WTC11 (cell line): ENCODE data around the gene GRIPAP1. TPM values are rescaled to one million over a fixed set of nuclear protein-coding genes. Genes with fewer than 3 reads are reported as not detected.

Experiments used
- ATAC-seq: fragments of 200-7000 bp; cut with Tn5 transposase; 2 replicates; pipeline ENCODE4 v1.10.0; 2021; ENCODE audit warnings: mild to moderate bottlenecking, moderate library complexity
- CTCF ChIA-PET: fragments of 300-600 bp; sonication (Branson Sonifier 250); formaldehyde crosslinking; loops from one replicate; lab custom pipeline; 2021; ENCODE audit warnings: antibody characterized with exemption; lab: Charles Lee
- POLR2A ChIA-PET: fragments of 350-600 bp; sonication (Branson Sonifier 250); formaldehyde crosslinking; loops from one replicate; lab custom pipeline; 2021; ENCODE audit warnings: antibody characterized with exemption; lab: Charles Lee
- DNase-seq: peaks from one replicate; pipeline ENCODE4 v3.0.0; 2021; ENCODE audit warnings: low spot score
- H3K27ac Mint-ChIP-seq: 2 replicates; pipeline ENCODE4 v1.8.0; 2021; ENCODE audit warnings: mixed read lengths
- H3K27me3 Mint-ChIP-seq: 2 replicates; pipeline ENCODE4 v1.8.0; 2021; ENCODE audit warnings: low read depth, mild to moderate bottlenecking, moderate library complexity, mixed read lengths
- H3K36me3 Mint-ChIP-seq: 2 replicates; pipeline ENCODE4 v1.8.0; 2021; ENCODE audit warnings: mixed read lengths
- H3K4me1 Mint-ChIP-seq: 2 replicates; pipeline ENCODE4 v1.8.0; 2022; ENCODE audit warnings: mixed read lengths
- H3K4me3 Mint-ChIP-seq: 2 replicates; pipeline ENCODE4 v1.8.0; 2021; ENCODE audit warnings: mild to moderate bottlenecking, moderate library complexity, mixed read lengths
- H3K9me3 Mint-ChIP-seq: 2 replicates; pipeline ENCODE4 v1.8.0; 2021; ENCODE audit warnings: mixed read lengths
- EMX1 ChIP-seq: fragments of 250-450 bp; sonication (Bioruptor Pico); IDR thresholded peaks from 2 replicates; pipeline ENCODE4 v1.8.0; 2021; ENCODE audit warnings: mild to moderate bottlenecking
- ESRRA ChIP-seq: sonication (generic); formaldehyde crosslinking; IDR thresholded peaks from 2 replicates; pipeline ENCODE4 v1.8.1; 2022; ENCODE audit warnings: mild to moderate bottlenecking, missing genetic modification reagents, borderline replicate concordance
- HMGA2 ChIP-seq: fragments of 250-450 bp; sonication (Bioruptor Pico); IDR thresholded peaks from 2 replicates; pipeline ENCODE4 v1.4.0; 2021; ENCODE audit warnings: mild to moderate bottlenecking, moderate library complexity
- KAT7 ChIP-seq: sonication (generic); formaldehyde crosslinking; IDR thresholded peaks from 2 replicates; pipeline ENCODE4 v1.8.1; 2023; ENCODE audit warnings: missing genetic modification reagents, mild to moderate bottlenecking, borderline replicate concordance
- MXD4 ChIP-seq: fragments of 250-450 bp; sonication (Bioruptor Pico); IDR thresholded peaks from 2 replicates; pipeline ENCODE4 v1.8.0; 2021; ENCODE audit warnings: mild to moderate bottlenecking, moderate library complexity, borderline replicate concordance
- NFYB ChIP-seq: sonication (generic); formaldehyde crosslinking; conservative IDR thresholded peaks from 2 replicates; pipeline ENCODE4 v1.8.0; 2022; ENCODE audit warnings: low read depth, missing genetic modification reagents
- NR1H2 ChIP-seq: sonication (generic); formaldehyde crosslinking; IDR thresholded peaks from 2 replicates; pipeline ENCODE4 v1.9.0; 2021; ENCODE audit warnings: mild to moderate bottlenecking, moderate library complexity, missing genetic modification reagents
- NR3C1 ChIP-seq: sonication (generic); formaldehyde crosslinking; conservative IDR thresholded peaks from 2 replicates; pipeline ENCODE4 v1.8.1; 2023; ENCODE audit warnings: low read depth, mild to moderate bottlenecking, missing genetic modification reagents
- RELA ChIP-seq: sonication (generic); formaldehyde crosslinking; IDR thresholded peaks from 2 replicates; pipeline ENCODE4 v1.8.1; 2022; ENCODE audit warnings: missing genetic modification reagents, mild to moderate bottlenecking, borderline replicate concordance
- SP1 ChIP-seq: sonication (generic); formaldehyde crosslinking; conservative IDR thresholded peaks from 2 replicates; pipeline ENCODE4 v1.8.1; 2022; ENCODE audit warnings: missing genetic modification reagents
- TP53 ChIP-seq: sonication (generic); formaldehyde crosslinking; IDR thresholded peaks from 2 replicates; pipeline ENCODE4 v1.8.1; 2023; ENCODE audit warnings: mild to moderate bottlenecking, missing genetic modification reagents
- ZNF138 ChIP-seq: sonication (generic); formaldehyde crosslinking; conservative IDR thresholded peaks from 2 replicates; pipeline ENCODE4 v1.8.1; 2022; ENCODE audit warnings: mild to moderate bottlenecking, moderate library complexity, missing genetic modification reagents
- ZNF232 ChIP-seq: sonication (generic); formaldehyde crosslinking; IDR thresholded peaks from 2 replicates; pipeline ENCODE4 v1.8.0; 2022; ENCODE audit warnings: mild to moderate bottlenecking, missing genetic modification reagents
- ZNF671 ChIP-seq: fragments of 250-450 bp; sonication (Bioruptor Pico); IDR thresholded peaks from 2 replicates; pipeline ENCODE4 v1.8.0; 2021; ENCODE audit warnings: mild to moderate bottlenecking
- total RNA-seq: library from RNA; stranded (reverse); gene quantifications from 3 replicates; pipeline ENCODE4 v1.2.3, GENCODE V29; 2021
- TF ChIP-seq, protein P1 (sequence below): sonication (generic); formaldehyde crosslinking; IDR thresholded peaks from 2 replicates; pipeline ENCODE4 v1.8.1; 2023; ENCODE audit warnings: mild to moderate bottlenecking, missing genetic modification reagents
- TF ChIP-seq, protein P2 (sequence below): sonication (generic); formaldehyde crosslinking; IDR thresholded peaks from 2 replicates; pipeline ENCODE4 v1.8.1; 2023; ENCODE audit warnings: mild to moderate bottlenecking, moderate library complexity, missing genetic modification reagents
- TF ChIP-seq, protein P3 (sequence below): sonication (generic); formaldehyde crosslinking; IDR thresholded peaks from 2 replicates; pipeline ENCODE4 v1.8.1; 2022; ENCODE audit warnings: mild to moderate bottlenecking, missing genetic modification reagents, moderate library complexity, borderline replicate concordance
- TF ChIP-seq, protein P4 (sequence below): fragments of 250-450 bp; sonication (Bioruptor Pico); IDR thresholded peaks from 2 replicates; pipeline ENCODE4 v1.9.0; 2021; ENCODE audit warnings: mild to moderate bottlenecking
- TF ChIP-seq, protein P5 (sequence below): sonication (generic); formaldehyde crosslinking; IDR thresholded peaks from 2 replicates; pipeline ENCODE4 v1.8.0; 2022; ENCODE audit warnings: mild to moderate bottlenecking, missing genetic modification reagents
- TF ChIP-seq, protein P6 (sequence below): fragments of 200-600 bp; IDR thresholded peaks from 2 replicates; pipeline ENCODE4 v1.8.0; 2022; ENCODE audit warnings: antibody characterized with exemption
- TF ChIP-seq, protein P7 (sequence below): sonication (generic); formaldehyde crosslinking; IDR thresholded peaks from 2 replicates; pipeline ENCODE4 v1.8.1; 2023; ENCODE audit warnings: mild to moderate bottlenecking, missing genetic modification reagents, moderate library complexity
- TF ChIP-seq, protein P8 (sequence below): fragments of 250-450 bp; sonication (Bioruptor Pico); IDR thresholded peaks from 2 replicates; pipeline ENCODE4 v1.9.0; 2021; ENCODE audit warnings: mild to moderate bottlenecking

GRIPAP1 gene
- total RNA-seq, 1 experiment from 2014 or later: 70.7 TPM

DNA sequence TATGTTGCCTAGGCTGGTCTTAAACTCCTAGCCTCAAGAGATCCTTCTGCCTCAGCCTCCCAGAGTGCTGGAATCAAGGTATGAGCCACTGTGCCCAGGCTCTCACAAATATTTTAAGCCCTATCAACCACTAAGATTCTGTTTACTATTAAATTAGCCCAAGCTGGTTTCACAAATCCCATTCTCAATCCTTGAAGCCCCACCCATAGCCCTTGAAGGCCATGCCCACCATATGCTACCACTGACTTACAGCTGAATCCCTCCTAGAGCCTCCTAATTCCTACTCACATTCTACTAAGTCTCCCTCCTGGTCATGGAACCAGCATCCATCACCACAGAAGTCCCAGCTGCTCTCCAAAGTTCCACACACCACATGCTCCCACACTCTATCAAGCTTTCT lies 9.7 kb downstream of the GRIPAP1 start:
- Mint-ChIP-seq H3K9me3 (no peaks in the 10 kb centered on the region), H3K27me3 (no peaks in the 10 kb centered on the region), H3K27ac (no peak overlapping the region), H3K36me3 (peaks cover 56% of the 10 kb centered on the region), H3K4me1 (no peaks in the 10 kb centered on the region), H3K4me3 (no peak overlapping the region)
- CTCF ChIA-PET: no interaction called here
- POLR2A ChIA-PET: no interaction called here
- TF ChIP-seq ZNF138: no peak
- no peak for TF ChIP-seq TP53
- TF ChIP-seq, protein P1, sequence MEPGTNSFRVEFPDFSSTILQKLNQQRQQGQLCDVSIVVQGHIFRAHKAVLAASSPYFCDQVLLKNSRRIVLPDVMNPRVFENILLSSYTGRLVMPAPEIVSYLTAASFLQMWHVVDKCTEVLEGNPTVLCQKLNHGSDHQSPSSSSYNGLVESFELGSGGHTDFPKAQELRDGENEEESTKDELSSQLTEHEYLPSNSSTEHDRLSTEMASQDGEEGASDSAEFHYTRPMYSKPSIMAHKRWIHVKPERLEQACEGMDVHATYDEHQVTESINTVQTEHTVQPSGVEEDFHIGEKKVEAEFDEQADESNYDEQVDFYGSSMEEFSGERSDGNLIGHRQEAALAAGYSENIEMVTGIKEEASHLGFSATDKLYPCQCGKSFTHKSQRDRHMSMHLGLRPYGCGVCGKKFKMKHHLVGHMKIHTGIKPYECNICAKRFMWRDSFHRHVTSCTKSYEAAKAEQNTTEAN (CRISPR knock-in tag): no peak
- TF ChIP-seq, protein P2, sequence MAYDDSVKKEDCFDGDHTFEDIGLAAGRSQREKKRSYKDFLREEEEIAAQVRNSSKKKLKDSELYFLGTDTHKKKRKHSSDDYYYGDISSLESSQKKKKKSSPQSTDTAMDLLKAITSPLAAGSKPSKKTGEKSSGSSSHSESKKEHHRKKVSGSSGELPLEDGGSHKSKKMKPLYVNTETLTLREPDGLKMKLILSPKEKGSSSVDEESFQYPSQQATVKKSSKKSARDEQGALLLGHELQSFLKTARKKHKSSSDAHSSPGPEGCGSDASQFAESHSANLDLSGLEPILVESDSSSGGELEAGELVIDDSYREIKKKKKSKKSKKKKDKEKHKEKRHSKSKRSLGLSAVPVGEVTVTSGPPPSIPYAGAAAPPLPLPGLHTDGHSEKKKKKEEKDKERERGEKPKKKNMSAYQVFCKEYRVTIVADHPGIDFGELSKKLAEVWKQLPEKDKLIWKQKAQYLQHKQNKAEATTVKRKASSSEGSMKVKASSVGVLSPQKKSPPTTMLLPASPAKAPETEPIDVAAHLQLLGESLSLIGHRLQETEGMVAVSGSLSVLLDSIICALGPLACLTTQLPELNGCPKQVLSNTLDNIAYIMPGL (CRISPR knock-in tag): no peak
- TF ChIP-seq ZNF232: no peak
- TF ChIP-seq NR3C1 (CRISPR knock-in tag): no peak
- ATAC-seq (no peak), DNase-seq (no peak)

DNA sequence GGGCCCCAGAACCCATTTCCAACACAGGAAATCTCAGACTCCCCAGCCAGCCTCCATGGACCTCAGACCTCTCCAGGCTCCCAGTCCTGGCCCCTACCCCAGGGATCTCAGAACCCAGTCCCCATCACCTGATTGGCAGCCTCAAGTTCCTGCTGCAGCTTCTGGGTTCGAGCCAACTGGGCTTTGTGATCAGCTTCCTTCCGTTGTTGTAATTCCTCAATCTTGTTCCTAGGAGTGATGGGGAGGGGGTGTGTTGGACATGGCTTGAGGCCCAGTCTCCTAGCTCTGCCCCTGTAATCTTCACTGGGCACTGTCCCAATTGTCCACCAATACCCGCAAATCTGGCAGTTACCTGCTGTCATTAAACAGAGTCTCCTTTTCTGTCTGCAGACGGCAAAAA lies 12.6 kb downstream of the GRIPAP1 start:
- POLR2A ChIA-PET: no interaction called here
- H3K27me3 Mint-ChIP-seq: no peaks in the 10 kb centered on the region
- no peak overlapping the region for H3K4me3 Mint-ChIP-seq
- no peaks in the 10 kb centered on the region for H3K4me1 Mint-ChIP-seq
- TF ChIP-seq HMGA2 (CRISPR knock-in tag) (no peak), ESRRA (CRISPR knock-in tag) (no peak), NFYB (CRISPR knock-in tag) (no peak), ZNF138 (no peak), SP1 (CRISPR knock-in tag) (no peak), MXD4 (CRISPR knock-in tag) (no peak), RELA (CRISPR knock-in tag) (no peak), ZNF671 (CRISPR knock-in tag) (no peak), KAT7 (no peak), NR1H2 (CRISPR knock-in tag) (no peak), EMX1 (CRISPR knock-in tag) (no peak)
- TF ChIP-seq, protein P3, sequence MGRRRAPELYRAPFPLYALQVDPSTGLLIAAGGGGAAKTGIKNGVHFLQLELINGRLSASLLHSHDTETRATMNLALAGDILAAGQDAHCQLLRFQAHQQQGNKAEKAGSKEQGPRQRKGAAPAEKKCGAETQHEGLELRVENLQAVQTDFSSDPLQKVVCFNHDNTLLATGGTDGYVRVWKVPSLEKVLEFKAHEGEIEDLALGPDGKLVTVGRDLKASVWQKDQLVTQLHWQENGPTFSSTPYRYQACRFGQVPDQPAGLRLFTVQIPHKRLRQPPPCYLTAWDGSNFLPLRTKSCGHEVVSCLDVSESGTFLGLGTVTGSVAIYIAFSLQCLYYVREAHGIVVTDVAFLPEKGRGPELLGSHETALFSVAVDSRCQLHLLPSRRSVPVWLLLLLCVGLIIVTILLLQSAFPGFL (CRISPR knock-in tag): no peak
- TF ChIP-seq, protein P4, sequence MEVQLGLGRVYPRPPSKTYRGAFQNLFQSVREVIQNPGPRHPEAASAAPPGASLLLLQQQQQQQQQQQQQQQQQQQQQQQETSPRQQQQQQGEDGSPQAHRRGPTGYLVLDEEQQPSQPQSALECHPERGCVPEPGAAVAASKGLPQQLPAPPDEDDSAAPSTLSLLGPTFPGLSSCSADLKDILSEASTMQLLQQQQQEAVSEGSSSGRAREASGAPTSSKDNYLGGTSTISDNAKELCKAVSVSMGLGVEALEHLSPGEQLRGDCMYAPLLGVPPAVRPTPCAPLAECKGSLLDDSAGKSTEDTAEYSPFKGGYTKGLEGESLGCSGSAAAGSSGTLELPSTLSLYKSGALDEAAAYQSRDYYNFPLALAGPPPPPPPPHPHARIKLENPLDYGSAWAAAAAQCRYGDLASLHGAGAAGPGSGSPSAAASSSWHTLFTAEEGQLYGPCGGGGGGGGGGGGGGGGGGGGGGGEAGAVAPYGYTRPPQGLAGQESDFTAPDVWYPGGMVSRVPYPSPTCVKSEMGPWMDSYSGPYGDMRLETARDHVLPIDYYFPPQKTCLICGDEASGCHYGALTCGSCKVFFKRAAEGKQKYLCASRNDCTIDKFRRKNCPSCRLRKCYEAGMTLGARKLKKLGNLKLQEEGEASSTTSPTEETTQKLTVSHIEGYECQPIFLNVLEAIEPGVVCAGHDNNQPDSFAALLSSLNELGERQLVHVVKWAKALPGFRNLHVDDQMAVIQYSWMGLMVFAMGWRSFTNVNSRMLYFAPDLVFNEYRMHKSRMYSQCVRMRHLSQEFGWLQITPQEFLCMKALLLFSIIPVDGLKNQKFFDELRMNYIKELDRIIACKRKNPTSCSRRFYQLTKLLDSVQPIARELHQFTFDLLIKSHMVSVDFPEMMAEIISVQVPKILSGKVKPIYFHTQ: no peak
- TF ChIP-seq, protein P5, sequence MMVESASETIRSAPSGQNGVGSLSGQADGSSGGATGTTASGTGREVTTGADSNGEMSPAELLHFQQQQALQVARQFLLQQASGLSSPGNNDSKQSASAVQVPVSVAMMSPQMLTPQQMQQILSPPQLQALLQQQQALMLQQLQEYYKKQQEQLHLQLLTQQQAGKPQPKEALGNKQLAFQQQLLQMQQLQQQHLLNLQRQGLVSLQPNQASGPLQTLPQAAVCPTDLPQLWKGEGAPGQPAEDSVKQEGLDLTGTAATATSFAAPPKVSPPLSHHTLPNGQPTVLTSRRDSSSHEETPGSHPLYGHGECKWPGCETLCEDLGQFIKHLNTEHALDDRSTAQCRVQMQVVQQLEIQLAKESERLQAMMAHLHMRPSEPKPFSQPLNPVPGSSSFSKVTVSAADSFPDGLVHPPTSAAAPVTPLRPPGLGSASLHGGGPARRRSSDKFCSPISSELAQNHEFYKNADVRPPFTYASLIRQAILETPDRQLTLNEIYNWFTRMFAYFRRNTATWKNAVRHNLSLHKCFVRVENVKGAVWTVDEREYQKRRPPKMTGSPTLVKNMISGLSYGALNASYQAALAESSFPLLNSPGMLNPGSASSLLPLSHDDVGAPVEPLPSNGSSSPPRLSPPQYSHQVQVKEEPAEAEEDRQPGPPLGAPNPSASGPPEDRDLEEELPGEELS (CRISPR knock-in tag): no peak
- TF ChIP-seq, protein P6, sequence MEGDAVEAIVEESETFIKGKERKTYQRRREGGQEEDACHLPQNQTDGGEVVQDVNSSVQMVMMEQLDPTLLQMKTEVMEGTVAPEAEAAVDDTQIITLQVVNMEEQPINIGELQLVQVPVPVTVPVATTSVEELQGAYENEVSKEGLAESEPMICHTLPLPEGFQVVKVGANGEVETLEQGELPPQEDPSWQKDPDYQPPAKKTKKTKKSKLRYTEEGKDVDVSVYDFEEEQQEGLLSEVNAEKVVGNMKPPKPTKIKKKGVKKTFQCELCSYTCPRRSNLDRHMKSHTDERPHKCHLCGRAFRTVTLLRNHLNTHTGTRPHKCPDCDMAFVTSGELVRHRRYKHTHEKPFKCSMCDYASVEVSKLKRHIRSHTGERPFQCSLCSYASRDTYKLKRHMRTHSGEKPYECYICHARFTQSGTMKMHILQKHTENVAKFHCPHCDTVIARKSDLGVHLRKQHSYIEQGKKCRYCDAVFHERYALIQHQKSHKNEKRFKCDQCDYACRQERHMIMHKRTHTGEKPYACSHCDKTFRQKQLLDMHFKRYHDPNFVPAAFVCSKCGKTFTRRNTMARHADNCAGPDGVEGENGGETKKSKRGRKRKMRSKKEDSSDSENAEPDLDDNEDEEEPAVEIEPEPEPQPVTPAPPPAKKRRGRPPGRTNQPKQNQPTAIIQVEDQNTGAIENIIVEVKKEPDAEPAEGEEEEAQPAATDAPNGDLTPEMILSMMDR: no peak
- TF ChIP-seq, protein P7, sequence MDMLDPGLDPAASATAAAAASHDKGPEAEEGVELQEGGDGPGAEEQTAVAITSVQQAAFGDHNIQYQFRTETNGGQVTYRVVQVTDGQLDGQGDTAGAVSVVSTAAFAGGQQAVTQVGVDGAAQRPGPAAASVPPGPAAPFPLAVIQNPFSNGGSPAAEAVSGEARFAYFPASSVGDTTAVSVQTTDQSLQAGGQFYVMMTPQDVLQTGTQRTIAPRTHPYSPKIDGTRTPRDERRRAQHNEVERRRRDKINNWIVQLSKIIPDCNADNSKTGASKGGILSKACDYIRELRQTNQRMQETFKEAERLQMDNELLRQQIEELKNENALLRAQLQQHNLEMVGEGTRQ (CRISPR knock-in tag): no peak
- TF ChIP-seq, protein P8, sequence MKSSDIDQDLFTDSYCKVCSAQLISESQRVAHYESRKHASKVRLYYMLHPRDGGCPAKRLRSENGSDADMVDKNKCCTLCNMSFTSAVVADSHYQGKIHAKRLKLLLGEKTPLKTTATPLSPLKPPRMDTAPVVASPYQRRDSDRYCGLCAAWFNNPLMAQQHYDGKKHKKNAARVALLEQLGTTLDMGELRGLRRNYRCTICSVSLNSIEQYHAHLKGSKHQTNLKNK (CRISPR knock-in tag): no peak
- no peak overlapping the region for H3K27ac Mint-ChIP-seq
- CTCF ChIA-PET: interaction anchor here (2.2 kb wide), 1 partner anchor 17 kb away, joined by 5 read pairs; the partner anchor contains the start of gene KCND1
- ATAC-seq (no peak), DNase-seq (no peak)
- peaks cover 44% of the 10 kb centered on the region for H3K36me3 Mint-ChIP-seq
- no peaks in the 10 kb centered on the region for H3K9me3 Mint-ChIP-seq
